Activated T-helper 1 cell treated with anti-CD3 and anti-CD28 coated beads, Interleukin-12 subunit alpha, Interleukin-12 subunit beta, Interleukin-2, Interleukin-4 antibody, amounts not matched to agents 30 ng/mL and 10 ng/mL and 1 ng/mL, durations not matched to agents 14 hours and 24 hours and 36 hours (primary cell): Measurements from ENCODE around the gene MEIS1. TPM values are rescaled to one million over a fixed set of nuclear protein-coding genes. Genes with fewer than 3 reads are reported as not detected.

Experiments used
- DNase-seq: peaks from one replicate; pipeline ENCODE4 v3.0.0; 2021; ENCODE audit warnings: low spot score
- H3K27ac Mint-ChIP-seq: one replicate; pipeline ENCODE4 v1.8.0; 2021; ENCODE audit warnings: mild to moderate bottlenecking, mixed read lengths
- H3K27me3 Mint-ChIP-seq: one replicate; pipeline ENCODE4 v1.8.0; 2022; ENCODE audit warnings: mild to moderate bottlenecking, moderate library complexity, mixed read lengths; ENCODE audit not compliant: insufficient read depth
- H3K36me3 Mint-ChIP-seq: one replicate; pipeline ENCODE4 v1.8.0; 2021; ENCODE audit warnings: low read depth, mixed read lengths
- H3K4me1 Mint-ChIP-seq: one replicate; pipeline ENCODE4 v1.8.0; 2021; ENCODE audit warnings: low read depth, mixed read lengths
- H3K4me3 Mint-ChIP-seq: one replicate; pipeline ENCODE4 v1.8.0; 2021; ENCODE audit warnings: mild to moderate bottlenecking, moderate library complexity, mixed read lengths
- H3K9me3 Mint-ChIP-seq: one replicate; pipeline ENCODE4 v1.8.0; 2021; ENCODE audit warnings: mixed read lengths
- intact Hi-C: fragments of 100-400 bp; cut with micrococcal nuclease; formaldehyde crosslinking; loops from one replicate; pipeline ENCODE4 v1.15.1; 2024
- total RNA-seq: library from RNA; stranded (reverse); gene quantifications from 2 replicates; pipeline ENCODE4 v1.2.3, GENCODE V29; 2022

MEIS1 gene
- total RNA-seq, 1 donor from 2014 or later: not detected

- H3K27me3 Mint-ChIP-seq: no peaks in the 10 kb centered on the region
- no peaks in the 10 kb centered on the region for H3K4me1 Mint-ChIP-seq
- intact Hi-C loops: no loop called here
- H3K36me3 Mint-ChIP-seq: no peaks in the 10 kb centered on the region
- H3K4me3 Mint-ChIP-seq: no peak overlapping the region
- DNase-seq: no peak
- H3K27ac Mint-ChIP-seq: no peak overlapping the region
- no peaks in the 10 kb centered on the region for H3K9me3 Mint-ChIP-seq
Measured at GRCh38 chr2:66601624-66602023, 166.7 kb downstream of the MEIS1 start.

GRCh38 chr2:66602341-66602740 is 167.4 kb downstream of the MEIS1 start:
- no peak overlapping the region for H3K4me3 Mint-ChIP-seq
- no peaks in the 10 kb centered on the region for H3K36me3 Mint-ChIP-seq
- no peaks in the 10 kb centered on the region for H3K4me1 Mint-ChIP-seq
- no peak overlapping the region for H3K27ac Mint-ChIP-seq
- no peaks in the 10 kb centered on the region for H3K27me3 Mint-ChIP-seq
- H3K9me3 Mint-ChIP-seq: no peaks in the 10 kb centered on the region
- intact Hi-C loops: no loop called here
- no peak for DNase-seq

- Mint-ChIP-seq H3K27me3 (no peaks in the 10 kb centered on the region), H3K4me1 (no peaks in the 10 kb centered on the region)
- no peak for DNase-seq
Measured at GRCh38 chr2:66604326-66604725, 169.4 kb downstream of the MEIS1 start.

GRCh38 chr2:66604976-66605375 is 170.1 kb downstream of the MEIS1 start:
- no peaks in the 10 kb centered on the region for H3K36me3 Mint-ChIP-seq
- no peaks in the 10 kb centered on the region for H3K9me3 Mint-ChIP-seq
- intact Hi-C loops: no loop called here
- no peak for DNase-seq
- H3K27ac Mint-ChIP-seq: no peak overlapping the region
- H3K4me1 Mint-ChIP-seq: no peaks in the 10 kb centered on the region
- H3K27me3 Mint-ChIP-seq: no peaks in the 10 kb centered on the region
- no peak overlapping the region for H3K4me3 Mint-ChIP-seq

More at GRCh38 chr2:66604326-66604725, 169.4 kb downstream of the MEIS1 start:
- Mint-ChIP-seq H3K36me3 (no peaks in the 10 kb centered on the region), H3K27ac (no peak overlapping the region), H3K4me3 (no peak overlapping the region), H3K9me3 (no peaks in the 10 kb centered on the region)
- intact Hi-C loops: no loop called here

- no peak overlapping the region for H3K27ac Mint-ChIP-seq
- no peaks in the 10 kb centered on the region for H3K4me1 Mint-ChIP-seq
- peaks cover 6% of the 10 kb centered on the region for H3K9me3 Mint-ChIP-seq
- H3K36me3 Mint-ChIP-seq: no peaks in the 10 kb centered on the region
- intact Hi-C loops: no loop called here
- H3K4me3 Mint-ChIP-seq: no peak overlapping the region
- H3K27me3 Mint-ChIP-seq: no peaks in the 10 kb centered on the region
- DNase-seq: no peak
Measured at GRCh38 chr2:66607152-66607551, 172.2 kb downstream of the MEIS1 start.
